GM04504 (cell line): ENCODE measurements around the gene USP7.
"Not testable (repeated sequence)": the region's sequence is repeated elsewhere in the genome, so short reads cannot be mapped to it uniquely, and the experiment has no call there.

Experiments
- DNase-seq: peaks from one replicate; pipeline ENCODE4 v3.0.0-alpha.2; 2012; ENCODE audit warnings: low read depth

Gene USP7

GRCh38 chr16:8877894-8878522, 85.7 kb downstream of the USP7 start:
- DNase-seq, result no peak

DNA sequence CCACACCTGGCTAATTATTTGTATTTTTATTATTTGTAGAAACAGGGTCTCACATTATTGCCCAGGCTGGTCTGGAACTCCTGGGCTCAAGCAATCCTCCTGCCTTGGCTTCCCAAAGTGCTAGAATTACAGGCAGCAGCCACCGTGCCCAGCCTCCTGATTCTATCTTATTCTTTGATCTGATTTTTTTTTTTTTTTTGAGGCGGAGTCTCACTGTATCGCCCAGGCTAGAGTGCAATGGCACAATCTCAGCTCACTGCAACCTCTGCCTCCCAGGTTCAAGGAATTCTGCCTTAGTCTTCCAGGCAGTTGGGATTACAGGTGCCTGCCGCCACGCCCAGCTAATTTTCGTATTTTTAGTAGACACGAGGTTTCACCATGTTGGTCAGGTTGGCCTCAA, 88.4 kb downstream of the USP7 start:
- DNase-seq, result not testable (repeated sequence)

DNA sequence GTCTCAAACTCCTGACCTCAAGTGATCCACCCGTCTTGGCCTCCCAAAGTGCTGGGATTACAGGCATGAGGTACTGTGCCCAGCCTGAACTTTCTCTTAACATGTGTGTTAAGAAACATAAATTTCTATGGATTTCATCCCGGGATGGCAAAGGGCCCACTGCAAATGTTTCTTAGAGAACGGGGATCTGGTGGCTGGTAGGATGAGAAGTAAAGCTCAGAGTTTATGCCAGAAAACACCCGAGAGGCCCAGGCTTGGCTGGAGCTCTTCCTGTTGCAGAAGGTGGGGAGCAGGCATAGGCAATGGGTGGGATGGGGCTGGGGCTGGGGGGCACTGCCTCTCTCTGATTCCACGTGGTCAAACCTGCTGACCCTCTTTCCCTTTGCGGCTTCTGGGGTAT, 89.3 kb downstream of the USP7 start:
- no peak for DNase-seq

GRCh38 chr16:8873866-8874195, 89.9 kb downstream of the USP7 start:
- DNase-seq, result not testable (repeated sequence)

- DNase-seq, result no peak
These were observed 90.5 kb downstream of the USP7 start for GRCh38 chr16:8872967-8873865.

- DNase-seq, result no peak
These were observed 91.6 kb downstream of the USP7 start for GRCh38 chr16:8872071-8872470.

GRCh38 chr16:8869988-8870241, 93.8 kb downstream of the USP7 start:
- not testable (repeated sequence) for DNase-seq

DNA sequence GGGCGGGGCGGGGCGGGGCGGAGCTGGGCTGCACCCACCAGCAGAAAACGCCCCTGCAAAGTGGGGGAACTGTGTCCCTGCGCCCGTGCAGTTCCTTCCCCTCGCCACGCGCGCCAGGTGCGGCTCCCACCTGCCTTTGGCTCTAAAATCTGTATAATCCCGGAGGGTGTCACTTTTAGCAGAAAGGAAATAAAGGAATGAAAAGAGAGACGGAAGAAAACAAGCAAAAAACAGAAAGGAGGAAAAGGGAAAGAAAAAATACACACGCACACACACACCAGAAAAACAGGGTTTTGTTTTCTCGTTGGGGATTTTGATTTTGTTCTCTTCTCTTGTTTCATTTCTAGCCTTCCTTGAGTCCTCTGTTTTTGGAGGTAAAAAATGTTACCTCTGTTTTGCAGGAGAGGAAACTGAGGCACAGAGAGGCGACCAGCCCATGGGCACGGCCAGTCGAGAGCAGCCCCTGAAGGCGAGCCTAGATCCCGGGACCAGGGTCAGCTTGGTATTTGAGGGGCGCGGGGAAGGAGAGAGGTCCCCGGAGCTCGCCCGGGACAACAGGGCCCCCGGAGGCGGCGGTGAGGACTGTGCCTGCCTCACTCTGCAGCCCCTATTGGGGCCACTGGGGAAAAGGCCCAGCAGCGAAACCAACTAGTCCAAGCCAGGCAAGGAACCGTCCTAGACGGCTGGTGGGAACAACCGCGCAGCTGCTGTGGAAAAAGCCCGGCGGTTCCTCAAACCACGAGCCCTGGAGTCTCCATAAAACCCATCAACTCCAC, 94.3 kb downstream of the USP7 start:
- DNase-seq, result no peak

- peak; percentile 78 for DNase-seq
These were observed 95.1 kb downstream of the USP7 start, which contains the start of gene CARHSP1 for GRCh38 chr16:8868416-8869211. Gene CARHSP1, minus strand, starts transcription at chr16:8869006. Its CDS starts 9,678 bp downstream, at chr16:8859328.

GRCh38 chr16:8867932-8868415, 95.7 kb downstream of the USP7 start:
- no peak for DNase-seq

- DNase-seq, result no peak
These were observed 96.3 kb downstream of the USP7 start for GRCh38 chr16:8867216-8867931.

DNA sequence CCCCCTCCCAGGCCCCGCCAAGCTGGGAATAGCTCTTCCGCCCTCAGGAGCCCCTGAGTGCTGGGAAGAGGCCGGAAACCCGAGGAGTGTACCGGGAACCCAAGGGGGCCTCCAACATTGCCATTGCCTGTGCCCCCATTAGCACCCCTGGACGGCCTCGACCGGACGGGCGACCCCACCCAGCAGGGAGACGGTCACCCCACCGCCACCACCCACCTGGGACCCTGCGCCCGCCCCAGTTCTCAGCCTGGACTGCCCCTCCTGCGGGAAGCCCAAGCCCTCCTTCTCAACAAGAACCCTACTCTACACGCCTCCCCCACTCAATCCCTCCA, 96.9 kb downstream of the USP7 start:
- DNase-seq, result no peak

GRCh38 chr16:8866118-8866883, 97.4 kb downstream of the USP7 start:
- DNase-seq, result no peak

- no peak for DNase-seq
These were observed 98.4 kb downstream of the USP7 start for GRCh38 chr16:8865145-8865882.

- DNase-seq, result no peak
These were observed 99.1 kb downstream of the USP7 start for GRCh38 chr16:8864480-8865110.

DNA sequence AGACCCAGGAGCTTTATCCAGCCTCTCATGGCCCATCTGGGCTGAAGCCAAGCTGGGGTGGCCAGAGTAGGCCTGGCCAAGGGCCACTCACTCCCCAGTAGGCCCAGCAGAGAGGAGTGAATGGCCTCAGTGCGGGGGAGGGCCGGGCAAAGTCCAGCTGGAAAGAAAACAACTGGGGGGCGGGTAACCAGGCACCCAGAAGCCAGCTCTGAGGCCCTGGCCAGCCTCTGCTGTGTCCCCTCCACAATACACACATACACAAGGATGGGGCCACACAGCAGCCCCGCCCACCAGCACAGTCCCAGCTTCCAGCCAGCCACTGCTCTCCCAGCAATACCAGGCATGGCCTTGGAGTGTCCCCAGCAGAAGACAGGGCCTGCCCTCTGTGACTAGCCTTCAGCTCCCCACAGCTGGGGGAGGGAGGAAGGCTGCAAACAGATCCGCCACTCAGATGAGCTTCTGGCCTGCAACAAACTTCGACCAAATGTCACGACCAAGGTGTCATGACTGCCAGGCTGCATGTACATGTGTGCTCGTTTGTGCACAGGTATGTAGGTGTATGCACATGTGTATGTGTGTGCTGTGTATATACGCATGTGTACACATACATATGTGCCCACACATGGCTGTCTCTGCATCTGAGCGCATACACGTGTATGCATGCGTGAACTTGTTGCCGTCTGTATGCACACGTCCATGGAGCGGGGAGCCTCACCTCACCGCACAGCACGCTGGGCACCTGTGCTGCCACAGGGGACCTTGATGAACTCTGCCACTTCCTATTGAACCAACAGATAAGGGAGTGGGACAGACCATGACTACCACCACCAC, 99.9 kb downstream of the USP7 start:
- no peak for DNase-seq

DNA sequence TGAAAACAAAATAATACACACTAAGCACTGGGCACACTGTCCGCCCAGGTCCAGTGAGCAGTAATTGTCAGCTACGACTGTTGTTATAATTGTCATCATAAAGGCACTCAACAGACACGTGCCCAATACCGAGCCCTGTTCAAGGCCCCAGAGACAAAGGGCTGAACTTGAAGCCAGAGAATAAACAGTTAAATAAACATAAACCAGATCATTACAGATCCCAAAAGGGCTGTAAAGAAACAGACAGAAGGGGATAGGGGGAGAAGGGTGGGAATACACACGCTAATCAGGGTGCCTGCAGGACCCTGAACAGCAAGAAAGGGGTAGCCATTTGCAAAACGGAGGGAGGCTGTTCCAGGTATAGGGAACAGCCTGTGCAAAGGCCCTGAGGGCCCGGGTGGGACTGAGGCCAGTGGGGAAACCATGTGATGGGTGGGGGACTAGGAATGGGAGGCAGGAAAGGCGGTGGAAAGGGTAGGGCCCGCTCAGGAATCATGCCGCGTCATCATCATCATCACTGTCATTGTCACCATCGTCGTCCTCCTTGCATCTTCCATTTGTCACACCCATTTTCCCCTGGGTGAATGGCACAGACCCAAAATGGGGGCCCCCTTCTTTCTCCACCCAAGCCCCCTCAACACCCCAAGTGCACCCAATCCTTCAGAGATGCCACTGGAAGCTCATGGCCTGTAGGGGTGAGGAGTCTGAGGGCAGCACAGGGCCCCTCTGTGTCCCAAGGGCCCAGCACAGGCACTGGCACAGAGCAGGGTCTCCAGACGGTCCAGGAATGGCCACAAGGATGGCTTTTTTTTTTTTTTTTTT, 101.2 kb downstream of the USP7 start:
- no peak for DNase-seq
